SH-SY5Y (cell line): Measurements from ENCODE around the gene NCK2.

Source experiments
- GATA2 ChIP-seq: IDR thresholded peaks from 2 replicates; pipeline ENCODE4 v1.6.1; 2011; ENCODE audit warnings: mild to moderate bottlenecking, low read depth, low read length
- GATA3 ChIP-seq: IDR thresholded peaks from 2 replicates; pipeline ENCODE4 v1.6.1; 2011; ENCODE audit warnings: low read depth, mild to moderate bottlenecking, low read length, moderate library complexity

DNA sequence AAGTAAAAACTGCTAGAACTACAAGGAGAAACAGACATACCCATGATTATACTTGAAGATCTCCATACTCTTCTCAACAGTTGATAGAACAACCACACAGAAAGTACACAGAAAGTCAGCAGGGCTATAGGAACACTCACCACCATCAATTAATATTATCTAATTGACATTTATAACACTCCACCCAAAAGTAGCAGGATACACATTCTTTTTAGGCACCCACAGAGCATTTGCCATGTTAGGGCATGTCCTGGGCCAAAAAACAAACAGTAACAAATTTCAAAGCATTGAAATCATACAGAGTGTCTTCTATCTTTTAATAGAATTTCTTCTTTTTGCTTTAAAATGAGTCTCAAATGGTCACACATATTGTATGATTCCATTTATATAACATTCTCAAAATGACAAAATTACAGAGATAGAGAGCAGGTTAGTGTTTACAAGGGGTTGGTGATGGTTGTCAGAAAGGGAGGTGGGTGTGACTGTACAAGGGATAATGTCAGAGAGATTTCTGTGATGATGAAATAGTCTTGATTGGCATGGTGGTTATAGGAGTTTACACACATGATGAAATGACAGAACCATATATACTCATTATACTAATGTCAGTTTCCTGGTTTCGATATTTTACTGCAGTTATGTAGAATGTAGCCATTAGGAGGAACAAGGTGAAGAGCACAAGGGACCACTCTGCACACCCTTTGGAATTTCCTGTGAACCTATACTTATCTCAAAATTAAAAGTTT is 82.8 kb downstream of the NCK2 start:
- TF ChIP-seq GATA3 (no peak), GATA2 (no peak)
